Right lobe of liver (tissue), 6 donors: Measurements from ENCODE around the gene ZNF18. TPM values are rescaled to one million over a fixed set of nuclear protein-coding genes. Genes with fewer than 3 reads are reported as not detected.
"Not testable (repeated sequence)": the region's sequence is repeated elsewhere in the genome, so short reads cannot be mapped to it uniquely, and the experiment has no call there.

Source experiments
- ATAC-seq, 4 donors: fragments of 200-7000 bp; cut with Tn5 transposase; one replicate each; pipeline ENCODE4 v1.9.1; 2020; ENCODE audit warnings: mild to moderate bottlenecking in 4 of 4, moderate library complexity in 4 of 4
- DNase-seq, 3 donors: peaks; one replicate each; pipeline ENCODE4 v3.0.0-alpha.2; 2020
- H3K27ac ChIP-seq, 3 donors: fragments of 200-600 bp; one replicate each; pipeline ENCODE4 v1.8.0; 2022
- H3K27me3 ChIP-seq, 2 donors: fragments of 200-600 bp; one replicate each; pipeline ENCODE4 v1.8.0; 2022
- H3K36me3 ChIP-seq, 4 donors: fragments of 200-600 bp; sonication (generic) in 1 of 4; one replicate each; pipeline versions ENCODE4 v1.5.1 to v1.8.0; 2017 to 2022; ENCODE audit warnings: control low read depth in 1 of 4
- H3K4me1 ChIP-seq, 4 donors: fragments of 200-600 bp; sonication (generic) in 1 of 4; one replicate each; pipeline versions ENCODE4 v1.5.1 to v1.8.0; 2017 to 2022; ENCODE audit warnings: control low read depth in 1 of 4
- H3K4me3 ChIP-seq, 3 donors: fragments of 200-600 bp; one replicate each; pipeline ENCODE4 v1.8.0; 2022
- H3K9me3 ChIP-seq, 4 donors: fragments of 200-600 bp; sonication (generic) in 1 of 4; one replicate each; pipeline versions ENCODE4 v1.5.1 to v1.8.0; 2017 to 2022; ENCODE audit warnings: control low read depth in 1 of 4
- POLR2A ChIP-seq: fragments of 450-650 bp; IDR thresholded peaks from one replicate; pipeline ENCODE4 v1.6.1; 2017; ENCODE audit warnings: antibody characterized with exemption, mild to moderate bottlenecking
- WGBS: methylation state at CpG from one replicate; pipeline ENCODE4 v1.1.6; 2018; ENCODE audit warnings: low coverage, low lambda C conversion rate; ENCODE audit not compliant: insufficient coverage; ENCODE audit errors: missing lambda C conversion rate; 5-methylcytosine and 5-hydroxymethylcytosine counted together
- intact Hi-C, 2 donors: fragments of 100-400 bp; cut with DNase I; formaldehyde crosslinking; loops; one replicate each; pipeline versions ENCODE4 v1.11.2 to v1.14.1; 2022
- total RNA-seq, 6 experiments: library from RNA; depleted of rRNA in 2 of 6; stranded (reverse); fragments of >200 nt in 2 of 6; fragmentation: NEBNext Ultra II Directional in 3 of 6; extraction: Animal tissue kit (Norgen Biotek cat#: 25700) in 3 of 6; gene quantifications; one replicate each; pipeline versions ENCODE4 v1.1.0 to v1.2.4, GENCODE V29; 2016 to 2023
- TF ChIP-seq, protein P1 (sequence below), 4 donors: fragments of 200-600 bp in 3 of 4; fragments of 450-650 bp in 1 of 4; IDR thresholded peaks; one replicate each; pipeline versions ENCODE4 v1.5.1 to v1.8.0; 2016 to 2022; ENCODE audit warnings: antibody characterized with exemption in 4 of 4, mild to moderate bottlenecking in 2 of 4
- donor health status: DM: no; HTN: yes; CAD: no.
- donor health status: DM: no; HTN: no; CAD: no.
- donor health status: DM: no; HTN: no; CAD: no.
- donor health status: DM: no; HTN: yes; CAD: no.
- donor health status: DM: no; HTN: yes; CAD: no.

The ZNF18 gene
- total RNA-seq, 6 experiments from 2014 or later: 3.7 to 7.0 (median 4.2) TPM

DNA sequence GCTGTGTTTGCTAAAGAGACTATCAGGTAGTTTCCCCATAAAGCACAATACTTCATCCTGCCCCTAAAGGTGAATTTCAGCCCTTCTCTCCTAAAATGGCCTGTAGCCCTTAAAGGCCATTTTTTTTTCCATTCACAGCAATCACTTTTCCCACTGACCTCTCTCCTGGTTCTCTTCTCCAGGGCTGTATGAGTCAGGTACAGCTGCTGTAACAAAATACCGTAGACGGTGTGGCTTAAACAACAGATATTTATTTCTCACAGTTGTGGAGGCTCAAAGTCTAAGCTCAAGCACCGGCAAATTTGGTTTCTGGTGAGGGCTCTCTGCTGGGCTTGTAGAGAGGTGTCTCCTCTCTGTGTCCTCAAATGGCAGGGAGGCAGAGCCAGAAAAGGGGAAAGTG, 44.7 kb downstream of the ZNF18 start:
- TF ChIP-seq POLR2A: no peak
- TF ChIP-seq, protein P1, sequence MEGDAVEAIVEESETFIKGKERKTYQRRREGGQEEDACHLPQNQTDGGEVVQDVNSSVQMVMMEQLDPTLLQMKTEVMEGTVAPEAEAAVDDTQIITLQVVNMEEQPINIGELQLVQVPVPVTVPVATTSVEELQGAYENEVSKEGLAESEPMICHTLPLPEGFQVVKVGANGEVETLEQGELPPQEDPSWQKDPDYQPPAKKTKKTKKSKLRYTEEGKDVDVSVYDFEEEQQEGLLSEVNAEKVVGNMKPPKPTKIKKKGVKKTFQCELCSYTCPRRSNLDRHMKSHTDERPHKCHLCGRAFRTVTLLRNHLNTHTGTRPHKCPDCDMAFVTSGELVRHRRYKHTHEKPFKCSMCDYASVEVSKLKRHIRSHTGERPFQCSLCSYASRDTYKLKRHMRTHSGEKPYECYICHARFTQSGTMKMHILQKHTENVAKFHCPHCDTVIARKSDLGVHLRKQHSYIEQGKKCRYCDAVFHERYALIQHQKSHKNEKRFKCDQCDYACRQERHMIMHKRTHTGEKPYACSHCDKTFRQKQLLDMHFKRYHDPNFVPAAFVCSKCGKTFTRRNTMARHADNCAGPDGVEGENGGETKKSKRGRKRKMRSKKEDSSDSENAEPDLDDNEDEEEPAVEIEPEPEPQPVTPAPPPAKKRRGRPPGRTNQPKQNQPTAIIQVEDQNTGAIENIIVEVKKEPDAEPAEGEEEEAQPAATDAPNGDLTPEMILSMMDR (IDR thresholded peaks at IDR 0.05): no peak
- WGBS: 87% methylated on average over 3 of the region's 3 CpGs
- intact Hi-C loops: no loop called here

DNA sequence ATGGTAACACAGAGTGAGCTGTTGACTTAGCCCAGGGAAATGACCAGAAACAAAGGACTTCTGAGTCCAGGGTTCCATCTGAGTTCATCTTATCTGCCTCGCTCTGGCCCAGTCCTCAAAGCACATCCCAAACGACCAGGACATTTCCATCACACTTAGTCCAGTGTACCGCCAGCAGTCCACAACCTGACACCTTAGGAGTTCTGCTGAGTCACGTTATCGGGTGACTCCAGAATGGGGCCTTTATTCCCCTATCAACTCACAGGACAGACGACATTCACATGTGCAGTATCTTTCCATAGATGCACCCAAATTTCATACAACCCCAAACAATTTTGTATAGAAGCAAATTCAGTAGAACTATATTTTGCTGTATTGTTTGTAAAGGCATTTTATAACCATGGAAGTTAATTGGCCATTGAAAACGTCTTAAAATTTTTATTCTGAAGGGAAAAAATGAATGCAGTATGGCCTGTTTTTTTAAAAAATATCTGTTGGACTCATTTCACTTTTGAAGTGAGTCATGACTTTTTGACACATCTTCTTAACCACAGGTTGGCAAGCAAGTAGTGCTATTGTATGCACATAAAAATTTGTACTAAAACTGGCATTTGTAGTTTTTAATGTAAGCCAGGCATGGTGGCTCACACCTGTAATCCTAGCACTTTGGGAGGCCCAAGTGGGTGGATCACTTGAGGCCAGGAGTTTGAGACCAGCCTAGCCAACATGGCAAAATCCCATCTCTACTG, 46.3 kb downstream of the ZNF18 start:
- no peak for ATAC-seq
- 46% methylated on average over 5 of the region's 7 CpGs for WGBS
- Histone ChIP-seq H3K27me3 (no peaks in the 10 kb centered on the region), H3K27ac (no peak overlapping the region), H3K36me3 (no peaks in the 10 kb centered on the region), H3K4me1 (no peaks in the 10 kb centered on the region), H3K9me3 (no peaks in the 10 kb centered on the region), H3K4me3 (no peak overlapping the region)
- intact Hi-C loops: no loop called here
- TF ChIP-seq, protein P1 (IDR thresholded peaks at IDR 0.05): no peak
- no peak for TF ChIP-seq POLR2A
- no peak for DNase-seq

More for the DNA sequence above, 44.7 kb downstream of the ZNF18 start:
- DNase-seq (no peak), ATAC-seq (no peak)
- Histone ChIP-seq H3K36me3 (no peaks in the 10 kb centered on the region), H3K27ac (no peak overlapping the region), H3K4me1 (no peaks in the 10 kb centered on the region), H3K4me3 (no peak overlapping the region), H3K9me3 (no peaks in the 10 kb centered on the region), H3K27me3 (no peaks in the 10 kb centered on the region)

GRCh38 chr17:11949571-11949970, 47.7 kb downstream of the ZNF18 start:
- intact Hi-C loops, H3K36me3 ChIP-seq, H3K4me3 ChIP-seq, H3K9me3 ChIP-seq, H3K27me3 ChIP-seq, H3K27ac ChIP-seq, H3K4me1 ChIP-seq, ATAC-seq, DNase-seq: not testable (repeated sequence)
- no CpG with 5 or more reads among the region's 1 CpG for whole genome bisulfite sequencing

- Histone ChIP-seq H3K9me3 (no peaks in the 10 kb centered on the region), H3K27ac (no peak overlapping the region), H3K36me3 (no peaks in the 10 kb centered on the region), H3K4me3 (no peak overlapping the region), H3K4me1 (no peaks in the 10 kb centered on the region), H3K27me3 (no peaks in the 10 kb centered on the region)
- TF ChIP-seq, protein P1 (IDR thresholded peaks at IDR 0.05): no peak
- TF ChIP-seq POLR2A: no peak
- DNase-seq (no peak), ATAC-seq (peak in 3 of 4 donors; percentile 13 to 23 (median 19))
- intact Hi-C loops: no loop called here
- WGBS: 72% methylated on average over 2 of the region's 6 CpGs
Measured at GRCh38 chr17:11948789-11949188, 48.5 kb downstream of the ZNF18 start.

DNA sequence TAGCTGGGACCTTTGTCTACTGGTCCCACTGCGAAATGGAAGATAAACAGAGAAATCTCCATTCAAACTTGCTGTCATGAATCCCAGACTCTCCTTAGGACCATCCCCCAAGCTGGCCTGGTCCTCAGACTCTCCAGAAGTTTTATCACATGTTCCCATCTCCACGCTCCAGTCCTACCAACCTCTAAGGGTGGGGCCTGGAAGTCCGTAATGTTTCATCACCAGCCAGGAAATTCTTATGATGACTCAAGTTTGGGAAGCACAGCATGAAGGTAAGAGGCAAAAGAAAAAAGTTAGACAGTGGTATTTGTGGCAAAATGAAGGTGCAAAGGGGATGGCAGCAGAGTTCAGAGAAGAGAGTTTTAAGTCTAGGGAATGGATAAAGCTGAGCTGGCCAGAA, 52.7 kb downstream of the ZNF18 start:
- Histone ChIP-seq H3K36me3 (no peaks in the 10 kb centered on the region), H3K27ac (no peak overlapping the region), H3K27me3 (no peaks in the 10 kb centered on the region), H3K9me3 (no peaks in the 10 kb centered on the region), H3K4me3 (no peak overlapping the region), H3K4me1 (no peaks in the 10 kb centered on the region)
- TF ChIP-seq POLR2A: no peak
- TF ChIP-seq, protein P1 (IDR thresholded peaks at IDR 0.05): no peak
- WGBS: 76% methylated on average over 3 of the region's 3 CpGs
- intact Hi-C loops: no loop called here
- DNase-seq: no peak
- no peak for ATAC-seq
